ENCODE measurements around the gene SLC44A1.

Gene SLC44A1

DNA sequence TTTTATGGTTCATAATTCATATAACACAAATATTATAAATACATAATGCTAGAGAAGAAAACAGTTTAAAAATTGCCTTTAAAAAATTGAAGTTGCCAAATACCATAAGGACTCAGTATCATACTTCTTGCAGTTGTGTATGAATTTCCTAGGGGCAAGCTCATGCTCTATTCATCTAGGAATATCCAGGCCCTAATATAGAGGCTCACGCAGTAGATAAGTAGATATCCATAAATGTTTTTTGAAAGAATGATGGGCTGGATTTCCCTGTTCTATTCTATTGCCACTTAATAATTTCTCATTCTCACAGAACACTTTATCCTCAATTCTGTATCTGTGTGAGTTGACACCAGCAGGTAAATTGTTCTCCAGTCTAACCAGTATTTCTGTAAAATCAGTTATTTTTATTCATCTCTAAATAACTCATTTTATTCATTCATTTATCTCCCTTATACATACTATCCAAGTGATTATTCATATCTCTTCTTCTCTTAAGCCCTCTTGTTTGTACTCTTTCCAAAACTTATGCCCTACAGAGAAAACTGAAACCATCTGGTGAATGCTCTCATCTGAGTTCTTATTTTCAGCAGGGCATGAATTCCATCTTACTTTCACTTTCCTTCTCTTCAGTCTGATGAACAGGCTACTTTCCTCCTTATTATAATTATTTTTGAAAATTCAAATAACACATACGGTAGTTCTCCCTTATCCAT lies 97.1 kb downstream of the SLC44A1 start:
- peak; percentile 83 for ATAC-seq
- TF ChIP-seq SNAI2 (CRISPR knock-in tag; IDR thresholded peaks at IDR 0.05) = no peak
- TF ChIP-seq CSDC2 (CRISPR knock-in tag; IDR thresholded peaks at IDR 0.05) = no peak
- TF ChIP-seq OSR1 (CRISPR knock-in tag; IDR thresholded peaks at IDR 0.05) = no peak
- TF ChIP-seq, protein P1, sequence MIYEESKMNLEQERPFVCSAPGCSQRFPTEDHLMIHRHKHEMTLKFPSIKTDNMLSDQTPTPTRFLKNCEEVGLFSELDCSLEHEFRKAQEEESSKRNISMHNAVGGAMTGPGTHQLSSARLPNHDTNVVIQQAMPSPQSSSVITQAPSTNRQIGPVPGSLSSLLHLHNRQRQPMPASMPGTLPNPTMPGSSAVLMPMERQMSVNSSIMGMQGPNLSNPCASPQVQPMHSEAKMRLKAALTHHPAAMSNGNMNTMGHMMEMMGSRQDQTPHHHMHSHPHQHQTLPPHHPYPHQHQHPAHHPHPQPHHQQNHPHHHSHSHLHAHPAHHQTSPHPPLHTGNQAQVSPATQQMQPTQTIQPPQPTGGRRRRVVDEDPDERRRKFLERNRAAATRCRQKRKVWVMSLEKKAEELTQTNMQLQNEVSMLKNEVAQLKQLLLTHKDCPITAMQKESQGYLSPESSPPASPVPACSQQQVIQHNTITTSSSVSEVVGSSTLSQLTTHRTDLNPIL (CRISPR knock-in tag; IDR thresholded peaks at IDR 0.05; ENCODE audit: low read depth) = no peak
- TF ChIP-seq PPARA (CRISPR knock-in tag; IDR thresholded peaks at IDR 0.05; ENCODE audit: borderline replicate concordance) = no peak
- no peak for TF ChIP-seq ZFP3 (CRISPR knock-in tag; IDR thresholded peaks at IDR 0.05)
- no peak for TF ChIP-seq ZFP30 (CRISPR knock-in tag; IDR thresholded peaks at IDR 0.05)
- no peak for TF ChIP-seq RARB (CRISPR knock-in tag; IDR thresholded peaks at IDR 0.05)
- TF ChIP-seq, protein P2, sequence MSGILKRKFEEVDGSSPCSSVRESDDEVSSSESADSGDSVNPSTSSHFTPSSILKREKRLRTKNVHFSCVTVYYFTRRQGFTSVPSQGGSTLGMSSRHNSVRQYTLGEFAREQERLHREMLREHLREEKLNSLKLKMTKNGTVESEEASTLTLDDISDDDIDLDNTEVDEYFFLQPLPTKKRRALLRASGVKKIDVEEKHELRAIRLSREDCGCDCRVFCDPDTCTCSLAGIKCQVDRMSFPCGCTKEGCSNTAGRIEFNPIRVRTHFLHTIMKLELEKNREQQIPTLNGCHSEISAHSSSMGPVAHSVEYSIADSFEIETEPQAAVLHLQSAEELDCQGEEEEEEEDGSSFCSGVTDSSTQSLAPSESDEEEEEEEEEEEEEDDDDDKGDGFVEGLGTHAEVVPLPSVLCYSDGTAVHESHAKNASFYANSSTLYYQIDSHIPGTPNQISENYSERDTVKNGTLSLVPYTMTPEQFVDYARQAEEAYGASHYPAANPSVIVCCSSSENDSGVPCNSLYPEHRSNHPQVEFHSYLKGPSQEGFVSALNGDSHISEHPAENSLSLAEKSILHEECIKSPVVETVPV (CRISPR knock-in tag; IDR thresholded peaks at IDR 0.05) = no peak
- no peak for TF ChIP-seq ARNTL (CRISPR knock-in tag; IDR thresholded peaks at IDR 0.05; ENCODE audit: borderline replicate concordance, low read depth)
- TF ChIP-seq ZNF70 (CRISPR knock-in tag; IDR thresholded peaks at IDR 0.05) = no peak

DNA sequence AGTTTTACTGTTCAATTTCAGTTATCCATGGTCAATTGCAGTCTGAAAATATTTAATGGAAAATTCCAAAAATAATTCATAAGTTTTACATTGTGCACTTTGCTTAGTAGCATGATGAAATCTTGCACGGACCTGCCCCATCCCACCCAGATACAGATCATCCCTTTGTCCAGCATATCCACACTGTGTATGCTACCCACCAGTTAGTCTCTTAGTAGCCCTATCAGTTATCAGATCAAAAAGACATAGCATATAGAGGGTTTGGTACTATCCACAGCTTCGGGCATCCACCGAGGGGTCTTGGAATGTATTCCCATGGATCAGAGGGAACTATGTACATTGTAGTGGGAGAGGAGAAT lies 97.7 kb downstream of the SLC44A1 start:
- ATAC-seq = peak; percentile 33; the same call in 2 of the 3 replicates

DNA sequence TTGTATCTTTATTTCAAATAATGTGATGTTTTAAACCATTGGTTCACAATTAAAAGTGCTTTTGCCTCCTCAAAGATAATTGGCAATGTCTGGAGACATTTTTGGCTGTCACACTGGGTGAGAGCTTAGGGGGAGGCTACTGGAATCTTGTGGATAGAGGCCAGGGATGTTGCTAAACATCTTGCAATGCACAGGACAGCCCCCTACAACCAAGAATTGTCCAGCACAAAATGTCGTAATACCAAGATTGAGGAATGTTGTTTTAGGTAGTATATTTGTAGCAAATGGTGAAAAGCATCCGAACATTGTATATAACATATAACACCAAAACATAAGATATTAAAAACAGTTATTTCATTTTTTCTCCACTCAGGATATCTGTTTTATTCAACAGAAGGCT lies 99.8 kb downstream of the SLC44A1 start:
- no peak for ATAC-seq
- no peak for TF ChIP-seq ZFP30 (CRISPR knock-in tag; IDR thresholded peaks at IDR 0.05)
- TF ChIP-seq CSDC2 (CRISPR knock-in tag; IDR thresholded peaks at IDR 0.05) = no peak
- no peak for TF ChIP-seq ISL1 (CRISPR knock-in tag; IDR thresholded peaks at IDR 0.05)
- TF ChIP-seq SNAI2 (CRISPR knock-in tag; IDR thresholded peaks at IDR 0.05) = no peak

More for the DNA sequence above, 97.7 kb downstream of the SLC44A1 start:
- no peak for TF ChIP-seq PPARA (CRISPR knock-in tag; IDR thresholded peaks at IDR 0.05; ENCODE audit: borderline replicate concordance)
- no peak for TF ChIP-seq BACH2 (CRISPR knock-in tag; IDR thresholded peaks at IDR 0.05; ENCODE audit: borderline replicate concordance)
- no peak for TF ChIP-seq SNAI2 (CRISPR knock-in tag; IDR thresholded peaks at IDR 0.05)
- TF ChIP-seq ISL1 (CRISPR knock-in tag; IDR thresholded peaks at IDR 0.05) = no peak
- no peak for TF ChIP-seq ZNF8 (CRISPR knock-in tag; IDR thresholded peaks at IDR 0.05)
- TF ChIP-seq, protein P3, sequence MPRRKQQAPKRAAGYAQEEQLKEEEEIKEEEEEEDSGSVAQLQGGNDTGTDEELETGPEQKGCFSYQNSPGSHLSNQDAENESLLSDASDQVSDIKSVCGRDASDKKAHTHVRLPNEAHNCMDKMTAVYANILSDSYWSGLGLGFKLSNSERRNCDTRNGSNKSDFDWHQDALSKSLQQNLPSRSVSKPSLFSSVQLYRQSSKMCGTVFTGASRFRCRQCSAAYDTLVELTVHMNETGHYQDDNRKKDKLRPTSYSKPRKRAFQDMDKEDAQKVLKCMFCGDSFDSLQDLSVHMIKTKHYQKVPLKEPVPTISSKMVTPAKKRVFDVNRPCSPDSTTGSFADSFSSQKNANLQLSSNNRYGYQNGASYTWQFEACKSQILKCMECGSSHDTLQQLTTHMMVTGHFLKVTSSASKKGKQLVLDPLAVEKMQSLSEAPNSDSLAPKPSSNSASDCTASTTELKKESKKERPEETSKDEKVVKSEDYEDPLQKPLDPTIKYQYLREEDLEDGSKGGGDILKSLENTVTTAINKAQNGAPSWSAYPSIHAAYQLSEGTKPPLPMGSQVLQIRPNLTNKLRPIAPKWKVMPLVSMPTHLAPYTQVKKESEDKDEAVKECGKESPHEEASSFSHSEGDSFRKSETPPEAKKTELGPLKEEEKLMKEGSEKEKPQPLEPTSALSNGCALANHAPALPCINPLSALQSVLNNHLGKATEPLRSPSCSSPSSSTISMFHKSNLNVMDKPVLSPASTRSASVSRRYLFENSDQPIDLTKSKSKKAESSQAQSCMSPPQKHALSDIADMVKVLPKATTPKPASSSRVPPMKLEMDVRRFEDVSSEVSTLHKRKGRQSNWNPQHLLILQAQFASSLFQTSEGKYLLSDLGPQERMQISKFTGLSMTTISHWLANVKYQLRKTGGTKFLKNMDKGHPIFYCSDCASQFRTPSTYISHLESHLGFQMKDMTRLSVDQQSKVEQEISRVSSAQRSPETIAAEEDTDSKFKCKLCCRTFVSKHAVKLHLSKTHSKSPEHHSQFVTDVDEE (CRISPR knock-in tag; IDR thresholded peaks at IDR 0.05) = no peak
- TF ChIP-seq ESRRG (CRISPR knock-in tag; IDR thresholded peaks at IDR 0.05) = no peak
- TF ChIP-seq TOX (CRISPR knock-in tag; IDR thresholded peaks at IDR 0.05; ENCODE audit: borderline replicate concordance) = no peak
- TF ChIP-seq, protein P4, sequence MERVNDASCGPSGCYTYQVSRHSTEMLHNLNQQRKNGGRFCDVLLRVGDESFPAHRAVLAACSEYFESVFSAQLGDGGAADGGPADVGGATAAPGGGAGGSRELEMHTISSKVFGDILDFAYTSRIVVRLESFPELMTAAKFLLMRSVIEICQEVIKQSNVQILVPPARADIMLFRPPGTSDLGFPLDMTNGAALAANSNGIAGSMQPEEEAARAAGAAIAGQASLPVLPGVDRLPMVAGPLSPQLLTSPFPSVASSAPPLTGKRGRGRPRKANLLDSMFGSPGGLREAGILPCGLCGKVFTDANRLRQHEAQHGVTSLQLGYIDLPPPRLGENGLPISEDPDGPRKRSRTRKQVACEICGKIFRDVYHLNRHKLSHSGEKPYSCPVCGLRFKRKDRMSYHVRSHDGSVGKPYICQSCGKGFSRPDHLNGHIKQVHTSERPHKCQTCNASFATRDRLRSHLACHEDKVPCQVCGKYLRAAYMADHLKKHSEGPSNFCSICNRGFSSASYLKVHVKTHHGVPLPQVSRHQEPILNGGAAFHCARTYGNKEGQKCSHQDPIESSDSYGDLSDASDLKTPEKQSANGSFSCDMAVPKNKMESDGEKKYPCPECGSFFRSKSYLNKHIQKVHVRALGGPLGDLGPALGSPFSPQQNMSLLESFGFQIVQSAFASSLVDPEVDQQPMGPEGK (CRISPR knock-in tag; IDR thresholded peaks at IDR 0.05; ENCODE audit: borderline replicate concordance) = no peak
- no peak for TF ChIP-seq ZNF70 (CRISPR knock-in tag; IDR thresholded peaks at IDR 0.05)
- no peak for TF ChIP-seq OSR1 (CRISPR knock-in tag; IDR thresholded peaks at IDR 0.05)
- no peak for TF ChIP-seq RARB (CRISPR knock-in tag; IDR thresholded peaks at IDR 0.05)

DNA sequence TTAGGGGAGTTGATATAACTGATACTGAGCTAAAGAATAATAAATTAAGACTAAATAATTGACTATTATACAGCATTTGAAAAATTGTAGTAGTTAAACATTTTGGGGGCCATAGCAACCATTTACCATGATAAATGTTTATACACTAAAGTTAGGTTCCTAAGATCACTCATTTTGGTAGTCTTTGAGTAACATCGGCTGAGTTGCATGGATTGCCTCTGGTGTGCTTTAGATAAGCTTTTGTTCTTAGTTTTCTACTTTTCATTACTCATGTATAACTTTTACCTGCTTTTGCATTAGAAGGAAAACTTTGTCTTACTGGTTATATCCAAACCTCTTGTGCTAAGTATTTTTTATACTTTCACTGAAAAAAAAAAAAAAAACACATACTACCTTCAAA lies 101.2 kb downstream of the SLC44A1 start:
- no peak for TF ChIP-seq BACH2 (CRISPR knock-in tag; IDR thresholded peaks at IDR 0.05; ENCODE audit: borderline replicate concordance)
- no peak for TF ChIP-seq SNAI2 (CRISPR knock-in tag; IDR thresholded peaks at IDR 0.05)
- TF ChIP-seq ZFP30 (CRISPR knock-in tag; IDR thresholded peaks at IDR 0.05) = no peak
- TF ChIP-seq CSDC2 (CRISPR knock-in tag; IDR thresholded peaks at IDR 0.05) = no peak
- no peak for TF ChIP-seq ARNTL (CRISPR knock-in tag; IDR thresholded peaks at IDR 0.05; ENCODE audit: borderline replicate concordance, low read depth)
- TF ChIP-seq RARB (CRISPR knock-in tag; IDR thresholded peaks at IDR 0.05) = no peak
- TF ChIP-seq ZNF565 (CRISPR knock-in tag; conservative IDR thresholded peaks at IDR 0.05; ENCODE audit: low read depth) = no peak
- TF ChIP-seq ZNF8 (CRISPR knock-in tag; IDR thresholded peaks at IDR 0.05) = no peak
- no peak for TF ChIP-seq OSR1 (CRISPR knock-in tag; IDR thresholded peaks at IDR 0.05)
- no peak for ATAC-seq

Data from SK-N-SH treated with all-trans-retinoic acid at 6 μM for 48 hours (cell line).